ENCODE data around the gene RCN1.

DNA sequence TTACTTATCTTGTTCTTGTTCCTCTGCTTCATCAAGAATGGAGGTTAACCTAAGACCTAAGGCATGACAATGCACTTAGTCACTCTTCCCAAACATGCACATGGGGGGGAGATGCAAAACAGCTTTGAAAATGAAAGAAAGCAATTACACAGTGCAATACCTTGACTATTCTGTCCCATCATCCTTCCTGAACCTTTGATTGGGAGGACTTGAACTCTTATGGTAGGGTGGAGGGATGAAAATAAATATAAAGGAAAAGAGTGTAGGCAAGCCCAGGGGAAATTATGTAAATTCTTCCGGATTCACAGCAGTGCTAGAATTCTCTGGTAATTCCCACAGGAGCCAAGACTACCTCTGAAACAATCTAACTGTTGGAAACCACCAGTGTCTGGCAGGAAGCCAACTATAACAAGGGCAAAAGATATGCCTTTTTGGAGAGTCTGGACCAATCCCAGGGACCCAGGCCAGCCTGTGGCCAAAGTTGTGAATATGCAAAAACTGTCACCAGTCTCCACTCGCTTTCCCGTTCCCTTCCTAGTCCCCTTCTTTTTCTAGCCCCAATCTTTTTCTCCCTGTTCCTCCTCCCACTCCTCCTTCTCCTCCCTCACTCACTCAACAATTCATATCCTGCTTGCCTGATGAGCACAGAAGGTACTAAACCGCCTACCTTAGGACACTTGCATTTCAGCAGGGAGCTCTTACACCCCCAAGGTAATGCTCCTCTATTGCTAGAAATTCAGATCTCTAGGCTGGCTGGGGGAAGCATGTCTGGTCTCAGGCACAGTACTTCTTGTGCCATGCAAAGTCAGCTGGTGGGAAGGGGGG lies 2.5 kb upstream of the RCN1 start:
- TF ChIP-seq POLR2AphosphoS5 (IDR thresholded peaks at IDR 0.05; ENCODE audit: low read depth, low read length), result no peak
- no peak for TF ChIP-seq POLR2A (IDR thresholded peaks at IDR 0.05; ENCODE audit: low read depth, low read length)
- TF ChIP-seq TAF1 (IDR thresholded peaks at IDR 0.05; ENCODE audit: low read depth, low read length), result no peak
- TF ChIP-seq PAX5 (IDR thresholded peaks at IDR 0.05; ENCODE audit: insufficient read depth, low read length, severe bottlenecking), result no peak

Measured in GM12891 (cell line).